ENCODE results near the gene ATP6V0E1. TPM values are rescaled to one million over a fixed set of nuclear protein-coding genes. Genes with fewer than 3 reads are reported as not detected.

The ATP6V0E1 gene
- total and polyA plus RNA-seq, 2 donors (not counting 3 experiments of a cell fraction or from before 2014, with no cell fraction given): 217 to 278 TPM

DNA sequence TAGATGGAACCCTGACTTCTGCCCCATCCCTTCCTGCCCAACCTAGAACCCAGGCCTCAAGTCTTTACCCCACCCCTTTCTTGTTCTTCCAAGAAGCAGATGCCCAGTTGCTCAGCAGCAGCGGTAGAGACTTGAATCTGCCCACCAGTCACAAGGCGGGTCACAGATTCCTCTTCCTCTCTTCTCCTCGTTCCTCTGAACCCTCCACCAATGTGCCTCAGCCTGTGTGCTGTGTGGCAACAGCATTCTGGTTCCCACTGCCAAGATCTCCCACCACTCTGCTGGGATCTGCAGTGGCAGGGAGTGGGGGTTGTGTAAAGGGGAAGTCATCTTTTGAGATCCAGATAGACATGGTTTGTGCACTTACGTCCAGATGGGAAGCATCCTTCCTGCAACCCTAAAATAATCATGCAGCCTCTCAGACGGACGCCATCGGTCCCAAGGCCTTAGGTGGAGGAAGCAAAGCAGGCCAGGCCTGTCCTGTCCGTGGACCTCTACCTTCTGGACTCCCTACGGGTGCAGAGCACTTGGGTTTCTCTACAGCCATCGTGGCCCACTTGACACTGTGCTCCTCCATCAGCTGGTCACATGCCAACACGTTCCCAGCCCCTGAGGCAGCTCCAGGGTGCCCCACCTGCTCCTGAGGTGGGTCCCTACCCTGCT is 32.1 kb upstream of the ATP6V0E1 start:
- no peak for TF ChIP-seq MYC (IDR thresholded peaks at IDR 0.05; ENCODE audit: low read depth, low read length)
- TF ChIP-seq, protein P1, sequence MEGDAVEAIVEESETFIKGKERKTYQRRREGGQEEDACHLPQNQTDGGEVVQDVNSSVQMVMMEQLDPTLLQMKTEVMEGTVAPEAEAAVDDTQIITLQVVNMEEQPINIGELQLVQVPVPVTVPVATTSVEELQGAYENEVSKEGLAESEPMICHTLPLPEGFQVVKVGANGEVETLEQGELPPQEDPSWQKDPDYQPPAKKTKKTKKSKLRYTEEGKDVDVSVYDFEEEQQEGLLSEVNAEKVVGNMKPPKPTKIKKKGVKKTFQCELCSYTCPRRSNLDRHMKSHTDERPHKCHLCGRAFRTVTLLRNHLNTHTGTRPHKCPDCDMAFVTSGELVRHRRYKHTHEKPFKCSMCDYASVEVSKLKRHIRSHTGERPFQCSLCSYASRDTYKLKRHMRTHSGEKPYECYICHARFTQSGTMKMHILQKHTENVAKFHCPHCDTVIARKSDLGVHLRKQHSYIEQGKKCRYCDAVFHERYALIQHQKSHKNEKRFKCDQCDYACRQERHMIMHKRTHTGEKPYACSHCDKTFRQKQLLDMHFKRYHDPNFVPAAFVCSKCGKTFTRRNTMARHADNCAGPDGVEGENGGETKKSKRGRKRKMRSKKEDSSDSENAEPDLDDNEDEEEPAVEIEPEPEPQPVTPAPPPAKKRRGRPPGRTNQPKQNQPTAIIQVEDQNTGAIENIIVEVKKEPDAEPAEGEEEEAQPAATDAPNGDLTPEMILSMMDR (IDR thresholded peaks at IDR 0.05; ENCODE audit: extremely low read depth in 1 of 2, insufficient read depth in 1 of 2, low read depth in 1 of 2, low read length in 2 of 2): no peak
- TF ChIP-seq JUN (IDR thresholded peaks at IDR 0.05; ENCODE audit: borderline replicate concordance, insufficient read depth, insufficient read length, low read depth): no peak
- no peak for TF ChIP-seq EZH2 (IDR thresholded peaks at IDR 0.05; ENCODE audit: borderline replicate concordance, low read depth, low read length, severe bottlenecking)
- no peak for TF ChIP-seq GATA2 (IDR thresholded peaks at IDR 0.05; ENCODE audit: insufficient read depth, insufficient read length, low read depth, low read length)
- TF ChIP-seq FOS (IDR thresholded peaks at IDR 0.05; ENCODE audit: borderline replicate concordance, insufficient read depth, low read length): no peak
- TF ChIP-seq POLR2AphosphoS5 (IDR thresholded peaks at IDR 0.05; ENCODE audit: insufficient read depth, low read depth, low read length): no peak
- TF ChIP-seq, protein P2, sequence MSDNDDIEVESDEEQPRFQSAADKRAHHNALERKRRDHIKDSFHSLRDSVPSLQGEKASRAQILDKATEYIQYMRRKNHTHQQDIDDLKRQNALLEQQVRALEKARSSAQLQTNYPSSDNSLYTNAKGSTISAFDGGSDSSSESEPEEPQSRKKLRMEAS (IDR thresholded peaks at IDR 0.05; ENCODE audit: insufficient read depth, insufficient read length): no peak
- no peak for TF ChIP-seq POLR2A (IDR thresholded peaks at IDR 0.05; ENCODE audit: low read depth, low read length)
- Histone ChIP-seq H3K9me3 (replicated peaks; ENCODE audit: control insufficient read depth, insufficient read depth, low read length) (no peaks in the 10 kb centered on the region), H3K27ac (ENCODE audit: insufficient read depth, low read depth, low read length) (no peak overlapping the region), H3K4me3 (replicated peaks in 1 of 3; ENCODE audit: insufficient read depth in 1 of 3, low read depth in 1 of 3, low read length in 3 of 3) (no peak overlapping the region), H2AFZ (ENCODE audit: low read depth, low read length) (no peak overlapping the region), H3K79me2 (ENCODE audit: control insufficient read depth, insufficient read depth, low read length) (no peaks in the 10 kb centered on the region), H3K27me3 (ENCODE audit: control insufficient read depth in 2 of 2, insufficient read depth in 2 of 2, low read length in 2 of 2) (no peaks in the 10 kb centered on the region), H3K36me3 (ENCODE audit: control insufficient read depth in 2 of 2, extremely low read depth in 1 of 2, insufficient read depth in 2 of 2, low read length in 2 of 2) (peaks cover 0 to 11% of the 10 kb centered on the region in 2 experiments), H3K4me2 (ENCODE audit: insufficient read depth, low read length) (no peak overlapping the region), H3K4me1 (ENCODE audit: control insufficient read depth, extremely low read depth, insufficient read depth, low read length) (peaks cover 11% of the 10 kb centered on the region), H4K20me1 (replicated peaks; ENCODE audit: control insufficient read depth, extremely low read depth, insufficient read depth, low read length) (no peaks in the 10 kb centered on the region), H3K9ac (replicated peaks; ENCODE audit: extremely low read depth, insufficient read depth, low read length) (no peak overlapping the region), H3K9me1 (replicated peaks; ENCODE audit: control insufficient read depth, extremely low read depth, insufficient read depth, low read length) (no peaks in the 10 kb centered on the region)
- dilution Hi-C loops (cut with MboI; ENCODE audit: extremely low pct_ligation_motif_present, low sequenced_read_pairs) (no loop called here), intact Hi-C loops (cut with micrococcal nuclease) (no loop called here)
- ChIA-PET CTCF (interaction anchor here (0.9 to 2.8 kb wide), 2 partner anchors 20 to 245 kb away, joined by 3 to 13 read pairs; no protein-coding TSS in a partner anchor), POLR2A (no interaction called here)
- DNase-seq (ENCODE audit: low read depth, low spot score): no peak
- TSS peak; percentile 57 for BruUV-seq (replicated peaks)
- no peak for FAIRE-seq

Measured in endothelial cell of umbilical vein (primary cell).